Gastroesophageal sphincter (tissue), 4 donors: Measurements from ENCODE around the gene PLCB1. TPM values are rescaled to one million over a fixed set of nuclear protein-coding genes. Genes with fewer than 3 reads are reported as not detected.
"Not testable (repeated sequence)": the region's sequence is repeated elsewhere in the genome, so short reads cannot be mapped to it uniquely, and the experiment has no call there.

ENCODE experiments used
- ATAC-seq: fragments of 150-250 bp; one replicate; pipeline ENCODE4 v1.9.1; 2016; ENCODE audit warnings: mild to moderate bottlenecking, moderate library complexity
- H3K27ac ChIP-seq, 4 donors: fragments of 200-600 bp; sonication (generic) in 3 of 4; 1 replicate in 3 of 4; 2 replicates in 1 of 4; pipeline ENCODE4 v1.5.1; 2016 to 2019
- H3K27me3 ChIP-seq: fragments of 200-600 bp; sonication (generic); one replicate; pipeline ENCODE4 v1.5.1; 2019
- H3K36me3 ChIP-seq, 2 donors: fragments of 200-600 bp; sonication (generic); one replicate each; pipeline ENCODE4 v1.5.1; 2019; ENCODE audit warnings: control low read depth in 1 of 2
- H3K4me1 ChIP-seq, 3 donors: fragments of 200-600 bp; sonication (generic); 1 replicate in 2 of 3; 2 replicates in 1 of 3; pipeline ENCODE4 v1.5.1; 2016 to 2019; ENCODE audit warnings: control low read depth in 2 of 3
- H3K4me3 ChIP-seq, 2 donors: fragments of 200-600 bp; sonication (generic); one replicate each; pipeline ENCODE4 v1.5.1; 2019; ENCODE audit warnings: mild to moderate bottlenecking in 1 of 2, moderate library complexity in 1 of 2
- H3K9me3 ChIP-seq, 3 donors: fragments of 200-600 bp; sonication (generic); one replicate each; pipeline ENCODE4 v1.5.1; 2017 to 2019; ENCODE audit warnings: control low read depth in 2 of 3
- CTCF ChIP-seq, 4 experiments: fragments of 200-600 bp in 2 of 4; fragments of 450-650 bp in 2 of 4; sonication (generic) in 1 of 4; IDR thresholded peaks; one replicate each; pipeline ENCODE4 v1.5.1; 2017 to 2019; ENCODE audit warnings: antibody characterized with exemption in 4 of 4, mild to moderate bottlenecking in 2 of 4, moderate library complexity in 2 of 4
- EP300 ChIP-seq: sonication (generic); formaldehyde crosslinking; IDR thresholded peaks from one replicate; pipeline ENCODE4 v1.6.1; 2017; ENCODE audit warnings: antibody characterized with exemption, mild to moderate bottlenecking
- POLR2A ChIP-seq, 2 donors: fragments of 450-650 bp; IDR thresholded peaks; one replicate each; pipeline ENCODE4 v1.6.1; 2017; ENCODE audit warnings: antibody characterized with exemption in 2 of 2, mild to moderate bottlenecking in 2 of 2, moderate library complexity in 1 of 2
- POLR2AphosphoS5 ChIP-seq: sonication (generic); formaldehyde crosslinking; IDR thresholded peaks from one replicate; pipeline ENCODE4 v1.6.1; 2017; ENCODE audit warnings: antibody characterized with exemption
- WGBS, 2 donors: methylation state at CpG; one replicate each; pipeline ENCODE4 v1.1.5; 2018; ENCODE audit warnings: low coverage in 1 of 2; 5-methylcytosine and 5-hydroxymethylcytosine counted together
- total RNA-seq, 4 donors: library from RNA; depleted of rRNA; stranded (reverse); fragments of >200 nt; gene quantifications; one replicate each; pipeline ENCODE4 v1.1.0, GENCODE V29; 2016

Gene PLCB1
- total RNA-seq, 4 donors from 2014 or later, result 60.8 to 104 (median 69.0) TPM

- H3K27ac ChIP-seq, result peak overlapping the region in 3 of 4 donors; percentile 44 to 70 (median 64)
- WGBS, 2 donors, result 55 to 72% methylated on average over 2 to 4 of the region's 11 CpGs
- peak overlapping the region in 1 of 2 donors; percentile 0 for H3K4me3 ChIP-seq
- H3K27me3 ChIP-seq, result no peaks in the 10 kb centered on the region
- TF ChIP-seq CTCF (IDR thresholded peaks at IDR 0.05) (no peak), POLR2AphosphoS5 (no peak)
- H3K4me1 ChIP-seq, result peaks cover 5 to 48% (median 13%) of the 10 kb centered on the region in 3 donors
- H3K36me3 ChIP-seq, result no peaks in the 10 kb centered on the region
- H3K9me3 ChIP-seq, result no peaks in the 10 kb centered on the region
- ATAC-seq, result peak; percentile 44
Measured at GRCh38 chr20:8431538-8432434, 299.7 kb downstream of the PLCB1 start.

GRCh38 chr20:8432435-8433148 is 300.5 kb downstream of the PLCB1 start:
- peak overlapping the region in 3 of 4 donors; percentile 44 to 70 (median 64) for H3K27ac ChIP-seq
- ATAC-seq, result no peak
- no peak for TF ChIP-seq POLR2AphosphoS5
- TF ChIP-seq CTCF (IDR thresholded peaks at IDR 0.05), result no peak
- TF ChIP-seq POLR2A (IDR thresholded peaks at IDR 0.05), result no peak
- TF ChIP-seq EP300, result no peak
- H3K9me3 ChIP-seq, result no peaks in the 10 kb centered on the region
- no peaks in the 10 kb centered on the region for H3K36me3 ChIP-seq
- H3K4me1 ChIP-seq, result peaks cover 5 to 42% (median 13%) of the 10 kb centered on the region in 3 donors
- 54 to 56% methylated on average over 6 to 7 of the region's 7 CpGs for WGBS, 2 donors
- no peaks in the 10 kb centered on the region for H3K27me3 ChIP-seq
- H3K4me3 ChIP-seq, result no peak overlapping the region

- no peaks in the 10 kb centered on the region for H3K9me3 ChIP-seq
- WGBS, 2 donors, result 61 to 64% methylated on average over 3 of the region's 3 CpGs
- no peaks in the 10 kb centered on the region for H3K36me3 ChIP-seq
- H3K4me3 ChIP-seq, result no peak overlapping the region
- H3K27me3 ChIP-seq, result no peaks in the 10 kb centered on the region
- ATAC-seq, result no peak
- peaks cover 5 to 38% (median 13%) of the 10 kb centered on the region in 3 donors for H3K4me1 ChIP-seq
- TF ChIP-seq POLR2A (IDR thresholded peaks at IDR 0.05) (no peak), POLR2AphosphoS5 (no peak), CTCF (IDR thresholded peaks at IDR 0.05) (no peak), EP300 (no peak)
- peak overlapping the region in 2 of 4 donors; percentile 44 to 70 for H3K27ac ChIP-seq
Measured at GRCh38 chr20:8433291-8433690, 301.2 kb downstream of the PLCB1 start.

- no peak for TF ChIP-seq EP300
- no peak overlapping the region for H3K4me3 ChIP-seq
- no peak overlapping the region for H3K27ac ChIP-seq
- H3K36me3 ChIP-seq, result no peaks in the 10 kb centered on the region
- H3K4me1 ChIP-seq, result peaks cover 5 to 45% (median 13%) of the 10 kb centered on the region in 3 donors
- ATAC-seq, result peak; percentile 60
- no peaks in the 10 kb centered on the region for H3K9me3 ChIP-seq
- H3K27me3 ChIP-seq, result no peaks in the 10 kb centered on the region
- 92 to 95% methylated on average over 2 of the region's 2 CpGs for WGBS, 2 donors
Measured at GRCh38 chr20:8434326-8434876, 302.3 kb downstream of the PLCB1 start.

- WGBS, 2 donors, result 73 to 82% methylated on average over 4 to 5 of the region's 5 CpGs
- peaks cover 5 to 47% (median 13%) of the 10 kb centered on the region in 3 donors for H3K4me1 ChIP-seq
Measured at GRCh38 chr20:8435285-8436035, 303.4 kb downstream of the PLCB1 start.

GRCh38 chr20:8436938-8437337 is 304.9 kb downstream of the PLCB1 start:
- ATAC-seq, H3K27ac ChIP-seq: not testable (repeated sequence)
- 82 to 87% methylated on average over 4 to 5 of the region's 5 CpGs for WGBS, 2 donors

More at GRCh38 chr20:8435285-8436035, 303.4 kb downstream of the PLCB1 start:
- Histone ChIP-seq H3K4me3 (no peak overlapping the region), H3K27ac (no peak overlapping the region), H3K9me3 (no peaks in the 10 kb centered on the region), H3K36me3 (no peaks in the 10 kb centered on the region), H3K27me3 (no peaks in the 10 kb centered on the region)
- TF ChIP-seq POLR2A (IDR thresholded peaks at IDR 0.05) (no peak), POLR2AphosphoS5 (no peak), CTCF (IDR thresholded peaks at IDR 0.05) (no peak), EP300 (no peak)
- no peak for ATAC-seq

More at GRCh38 chr20:8436938-8437337, 304.9 kb downstream of the PLCB1 start:
- peaks cover 0 to 32% (median 8%) of the 10 kb centered on the region in 3 donors for H3K4me1 ChIP-seq
- not testable (repeated sequence) for H3K36me3 ChIP-seq, H3K27me3 ChIP-seq, H3K4me3 ChIP-seq, H3K9me3 ChIP-seq
